A549 (cell line): ENCODE results near the gene GNLY. TPM values are rescaled to one million over a fixed set of nuclear protein-coding genes. Genes with fewer than 3 reads are reported as not detected.

Experiments used
- ATAC-seq, 2 experiments: fragments of 200-7000 bp in 1 of 2; fragments of >200 bp in 1 of 2; cut with Nextera tagmentation in 1 of 2; cut with Tn5 transposase in 1 of 2; 3 replicates each; pipeline versions ENCODE4 v1.8.0 to v1.9.1; 2018 to 2020; ENCODE audit warnings: mild to moderate bottlenecking in 1 of 2, moderate library complexity in 1 of 2
- CTCF ChIA-PET: fragments of 300-600 bp; sonication (Branson Sonifier 250); formaldehyde crosslinking; extraction: SDS; loops from one replicate; lab custom pipeline; 2021; ENCODE audit warnings: antibody characterized with exemption, inconsistent platforms; lab: Yijun Ruan, JAX
- POLR2A ChIA-PET: fragments of 350-600 bp; formaldehyde crosslinking; extraction: SDS; loops from one replicate; lab custom pipeline; 2021; ENCODE audit warnings: antibody characterized with exemption, inconsistent platforms; lab: Yijun Ruan, JAX
- DNase-seq, 2 experiments: peaks; one replicate each; pipeline versions ENCODE4 v3.0.0 to v3.0.0-alpha.2; 2011 to 2016; ENCODE audit warnings: low read depth in 1 of 2, low spot score in 1 of 2
- FAIRE-seq: peaks from 2 replicates; lab custom pipeline; 2011; peaks lifted over from hg19 to GRCh38; lab: Jason Lieb, UNC
- H3K27ac ChIP-seq, 2 experiments: fragments of >200 bp; sonication (Bioruptor Twin); formaldehyde crosslinking; 3 replicates each; pipeline ENCODE4 v1.5.1; 2016 to 2017
- H3K4me1 ChIP-seq: fragments of >200 bp; sonication (Bioruptor Twin); formaldehyde crosslinking; 3 replicates; pipeline ENCODE4 v1.6.1; 2016
- H3K4me2 ChIP-seq: fragments of >200 bp; sonication (Bioruptor Twin); formaldehyde crosslinking; 3 replicates; pipeline ENCODE4 v1.6.1; 2016
- H3K4me3 ChIP-seq: fragments of >200 bp; sonication (Bioruptor Twin); formaldehyde crosslinking; 3 replicates; pipeline ENCODE4 v1.5.1; 2016
- H3K9me3 ChIP-seq: fragments of >200 bp; sonication (Bioruptor Twin); formaldehyde crosslinking; 3 replicates; pipeline ENCODE4 v1.6.1; 2016
- CEBPB ChIP-seq, 2 experiments: fragments of >200 bp in 1 of 2; sonication (Bioruptor Twin) in 1 of 2; formaldehyde crosslinking in 1 of 2; IDR thresholded peaks; 2 replicates each; pipeline ENCODE4 v1.6.1; 2012 to 2016
- CHD4 ChIP-seq: fragments of 200-600 bp; sonication (generic); IDR thresholded peaks from 2 replicates; pipeline ENCODE4 v1.6.1; 2016; ENCODE audit warnings: antibody characterized with exemption, mild to moderate bottlenecking, borderline replicate concordance
- E2F6 ChIP-seq: IDR thresholded peaks from 2 replicates; pipeline ENCODE4 v1.6.1; 2012; ENCODE audit warnings: low read depth, borderline replicate concordance
- EHF ChIP-seq: fragments of 250-450 bp; sonication (Bioruptor Pico); IDR thresholded peaks from 2 replicates; pipeline ENCODE4 v1.5.0; 2020; ENCODE audit warnings: mild to moderate bottlenecking
- EHMT2 ChIP-seq: fragments of 200-600 bp; sonication (generic); IDR thresholded peaks from 2 replicates; pipeline ENCODE4 v1.6.1; 2016; ENCODE audit warnings: antibody characterized with exemption, low read depth, mild to moderate bottlenecking, moderate library complexity
- FOSB ChIP-seq: fragments of 250-450 bp; sonication (Bioruptor Pico); IDR thresholded peaks from 2 replicates; pipeline ENCODE4 v1.5.0; 2020; ENCODE audit warnings: mild to moderate bottlenecking, moderate library complexity
- FOSL2 ChIP-seq, 2 experiments: fragments of 450-650 bp in 1 of 2; fragments of >200 bp in 1 of 2; sonication (Bioruptor Twin) in 1 of 2; formaldehyde crosslinking; IDR thresholded peaks; 2 replicates each; pipeline versions ENCODE4 v1.5.0 to v1.6.1; 2016 to 2020; ENCODE audit warnings: mild to moderate bottlenecking in 1 of 2, moderate library complexity in 1 of 2
- FOXS1 ChIP-seq: fragments of 250-450 bp; sonication (Bioruptor Pico); IDR thresholded peaks from 2 replicates; pipeline ENCODE4 v1.5.0; 2020; ENCODE audit warnings: mild to moderate bottlenecking, moderate library complexity
- MAX ChIP-seq: IDR thresholded peaks from 2 replicates; pipeline ENCODE4 v1.6.1; 2012
- MAZ ChIP-seq: fragments of 150-350 bp; IDR thresholded peaks from 2 replicates; pipeline ENCODE4 v1.6.1; 2014; ENCODE audit warnings: antibody characterized with exemption, low read depth, low read length, borderline replicate concordance
- NFE2L2 ChIP-seq: fragments of 150-350 bp; conservative IDR thresholded peaks from 2 replicates; pipeline ENCODE4 v1.6.1; 2014; ENCODE audit warnings: low read length
- NPAS2 ChIP-seq: fragments of 250-450 bp; sonication (Bioruptor Pico); IDR thresholded peaks from 2 replicates; pipeline ENCODE4 v1.8.0; 2022; ENCODE audit warnings: mild to moderate bottlenecking, moderate library complexity, borderline replicate concordance
- RAD21 ChIP-seq, 2 experiments: fragments of >200 bp in 1 of 2; sonication (Bioruptor Twin) in 1 of 2; formaldehyde crosslinking in 1 of 2; IDR thresholded peaks in 1 of 2; conservative IDR thresholded peaks in 1 of 2; 2 replicates in 1 of 2; 3 replicates in 1 of 2; pipeline ENCODE4 v1.6.1; 2012 to 2018; ENCODE audit warnings: inconsistent platforms in 1 of 2
- RCOR1 ChIP-seq: fragments of 150-350 bp; IDR thresholded peaks from 2 replicates; pipeline ENCODE4 v1.6.1; 2014; ENCODE audit warnings: antibody characterized with exemption, low read length, low read depth
- RFX5 ChIP-seq: fragments of 450-650 bp; IDR thresholded peaks from 2 replicates; pipeline ENCODE4 v1.7.1; 2014; ENCODE audit warnings: antibody characterized with exemption, mild to moderate bottlenecking, moderate library complexity
- TFCP2L1 ChIP-seq: fragments of 250-450 bp; sonication (Bioruptor Pico); IDR thresholded peaks from 2 replicates; pipeline ENCODE4 v1.5.0; 2021; ENCODE audit warnings: mild to moderate bottlenecking
- TP53 ChIP-seq: fragments of 250-450 bp; sonication (Bioruptor Pico); IDR thresholded peaks from 2 replicates; pipeline ENCODE4 v1.5.0; 2021; ENCODE audit warnings: mild to moderate bottlenecking, moderate library complexity
- ZC3H11A ChIP-seq: fragments of 450-650 bp; IDR thresholded peaks from 2 replicates; pipeline ENCODE4 v1.6.1; 2014; ENCODE audit warnings: antibody characterized with exemption, mild to moderate bottlenecking
- ZFP36 ChIP-seq: fragments of 450-650 bp; IDR thresholded peaks from 2 replicates; pipeline ENCODE4 v1.6.1; 2014; ENCODE audit warnings: borderline replicate concordance; ENCODE audit not compliant: partially characterized antibody
- WGBS: methylation state at CpG from one replicate; pipeline ENCODE4 v1.1.6; 2017; ENCODE audit errors: missing lambda C conversion rate; 5-methylcytosine and 5-hydroxymethylcytosine counted together
- polyA minus RNA-seq: library from RNA; depleted of rRNA, polyadenylated mRNA; stranded (reverse); fragments of >200 nt; gene quantifications from 2 replicates; pipeline ENCODE4 v1.2.3, GENCODE V29; 2011; rRNA and poly(A)+ RNA removed
- polyA plus RNA-seq, 4 experiments: library from polyadenylated mRNA; depleted of rRNA in 3 of 4; stranded (reverse); fragments of >200 nt; fragmentation: RNase III in 1 of 4; extraction: RNeasy Plus Mini Kit Qiagen cat#74134 plus additional on column Dnase treatment in 1 of 4; gene quantifications; 2 replicates in 3 of 4; 3 replicates in 1 of 4; pipeline ENCODE4 v1.2.3, GENCODE V29; 2011 to 2017
- TF ChIP-seq, protein P1 (sequence below): IDR thresholded peaks from 2 replicates; pipeline ENCODE4 v1.6.1; 2012
- TF ChIP-seq, protein P2 (sequence below): fragments of 250-450 bp; sonication (Bioruptor Pico); IDR thresholded peaks from 2 replicates; pipeline ENCODE4 v1.5.0; 2021; ENCODE audit warnings: mild to moderate bottlenecking, moderate library complexity, borderline replicate concordance
- TF ChIP-seq, protein P3 (sequence below): fragments of 200-600 bp; sonication (generic); IDR thresholded peaks from 2 replicates; pipeline ENCODE4 v1.6.1; 2016; ENCODE audit warnings: antibody characterized with exemption, mild to moderate bottlenecking, moderate library complexity

Gene GNLY
- polyA plus RNA-seq (2011; rRNA removed) (not detected in 2 replicates), polyA plus RNA-seq (2017; fragmentation: RNase III; extraction: RNeasy Plus Mini Kit Qiagen cat#74134 plus additional on column Dnase treatment) (not detected in 3 replicates), polyA minus RNA-seq (not detected in 2 replicates)
- polyA plus RNA-seq (2012; cell fraction: cytosol; rRNA removed): not detected in 2 replicates
- polyA plus RNA-seq (2012; cell fraction: nucleus; rRNA removed): 0.12 and 0.15 TPM in 2 replicates

- Histone ChIP-seq H3K27ac (peak within 1 kb of the TSS in 1 of 2 experiments; percentile 47; a peak in 3 of 6 replicates), H3K4me2 (no peak within 1 kb of the TSS), H3K4me1 (peaks cover 7% of the 10 kb centered on the region; the same call in 1 of the 3 replicates), H3K9me3 (no peaks in the 10 kb centered on the region), H3K4me3 (no peak within 1 kb of the TSS)
- DNase-seq (no peak), FAIRE-seq (no peak), ATAC-seq (no peak; a peak in 1 of 6 replicates)
- ChIA-PET POLR2A (interaction anchor here (0.6 kb wide), 1 partner anchor 39 kb away, joined by 3 read pairs; no protein-coding TSS in a partner anchor), CTCF (interaction anchor here (0.7 to 10.8 kb wide), 12 partner anchors 9 to 120 kb away, joined by 3 to 135 read pairs (median 4); no protein-coding TSS in a partner anchor)
- 80% methylated on average over 15 of the region's 15 CpGs for WGBS
- TF ChIP-seq FOXS1 (no peak), RFX5 (no peak), NFE2L2 (no peak), NPAS2 (no peak), FOSL2 (IDR thresholded peaks at IDR 0.05) (no peak), FOSL2 (CRISPR knock-in tag; IDR thresholded peaks at IDR 0.05) (no peak), MAZ (no peak)
These were observed at the start of gene GNLY for GRCh38 chr2:85694052-85695025. Gene GNLY (plus strand): TSS chr2:85694358. CDS start chr2:85694419, 61 bp downstream.

GRCh38 chr2:85644909-85645308 is 49.2 kb upstream of the GNLY start:
- ChIA-PET CTCF (interaction anchor here (1.1 to 8.8 kb wide), 3 partner anchors 8 to 72 kb away, joined by 3 to 126 read pairs (median 111); no protein-coding TSS in a partner anchor), POLR2A (interaction anchor here (0.6 kb wide), 1 partner anchor 414 kb away, joined by 3 read pairs; no protein-coding TSS in a partner anchor)
- no peak overlapping the region for H3K4me2 ChIP-seq
- no peak for TF ChIP-seq FOSB (CRISPR knock-in tag)
- no peak for TF ChIP-seq EHMT2
- TF ChIP-seq ZC3H11A: no peak
- TF ChIP-seq E2F6: no peak
- TF ChIP-seq TP53 (CRISPR knock-in tag): no peak
- TF ChIP-seq NFE2L2: no peak
- no peak for TF ChIP-seq EHF (CRISPR knock-in tag)
- TF ChIP-seq MAX: no peak
- no peak for TF ChIP-seq RCOR1
- no peak for TF ChIP-seq RFX5
- DNase-seq (no peak), ATAC-seq (no peak), FAIRE-seq (no peak)
- H3K27ac ChIP-seq: no peak overlapping the region
- WGBS: 93% methylated on average over 8 of the region's 8 CpGs
- H3K4me3 ChIP-seq: no peak overlapping the region
- H3K9me3 ChIP-seq: no peaks in the 10 kb centered on the region
- H3K4me1 ChIP-seq: peaks cover 22% of the 10 kb centered on the region

- 85% methylated on average over 2 of the region's 2 CpGs for WGBS
- TF ChIP-seq, protein P1, sequence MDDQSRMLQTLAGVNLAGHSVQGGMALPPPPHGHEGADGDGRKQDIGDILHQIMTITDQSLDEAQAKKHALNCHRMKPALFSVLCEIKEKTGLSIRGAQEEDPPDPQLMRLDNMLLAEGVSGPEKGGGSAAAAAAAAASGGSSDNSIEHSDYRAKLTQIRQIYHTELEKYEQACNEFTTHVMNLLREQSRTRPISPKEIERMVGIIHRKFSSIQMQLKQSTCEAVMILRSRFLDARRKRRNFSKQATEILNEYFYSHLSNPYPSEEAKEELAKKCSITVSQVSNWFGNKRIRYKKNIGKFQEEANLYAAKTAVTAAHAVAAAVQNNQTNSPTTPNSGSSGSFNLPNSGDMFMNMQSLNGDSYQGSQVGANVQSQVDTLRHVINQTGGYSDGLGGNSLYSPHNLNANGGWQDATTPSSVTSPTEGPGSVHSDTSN: no peak
- no peak for TF ChIP-seq RAD21 (conservative IDR thresholded peaks at IDR 0.05 in 1 of 2, IDR thresholded peaks at IDR 0.05 in 1 of 2)
- TF ChIP-seq, protein P2, sequence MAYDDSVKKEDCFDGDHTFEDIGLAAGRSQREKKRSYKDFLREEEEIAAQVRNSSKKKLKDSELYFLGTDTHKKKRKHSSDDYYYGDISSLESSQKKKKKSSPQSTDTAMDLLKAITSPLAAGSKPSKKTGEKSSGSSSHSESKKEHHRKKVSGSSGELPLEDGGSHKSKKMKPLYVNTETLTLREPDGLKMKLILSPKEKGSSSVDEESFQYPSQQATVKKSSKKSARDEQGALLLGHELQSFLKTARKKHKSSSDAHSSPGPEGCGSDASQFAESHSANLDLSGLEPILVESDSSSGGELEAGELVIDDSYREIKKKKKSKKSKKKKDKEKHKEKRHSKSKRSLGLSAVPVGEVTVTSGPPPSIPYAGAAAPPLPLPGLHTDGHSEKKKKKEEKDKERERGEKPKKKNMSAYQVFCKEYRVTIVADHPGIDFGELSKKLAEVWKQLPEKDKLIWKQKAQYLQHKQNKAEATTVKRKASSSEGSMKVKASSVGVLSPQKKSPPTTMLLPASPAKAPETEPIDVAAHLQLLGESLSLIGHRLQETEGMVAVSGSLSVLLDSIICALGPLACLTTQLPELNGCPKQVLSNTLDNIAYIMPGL (CRISPR knock-in tag): no peak
- TF ChIP-seq CHD4: no peak
- no peak for TF ChIP-seq TFCP2L1
- no peak for TF ChIP-seq ZC3H11A
- TF ChIP-seq ZFP36: no peak
- TF ChIP-seq, protein P3, sequence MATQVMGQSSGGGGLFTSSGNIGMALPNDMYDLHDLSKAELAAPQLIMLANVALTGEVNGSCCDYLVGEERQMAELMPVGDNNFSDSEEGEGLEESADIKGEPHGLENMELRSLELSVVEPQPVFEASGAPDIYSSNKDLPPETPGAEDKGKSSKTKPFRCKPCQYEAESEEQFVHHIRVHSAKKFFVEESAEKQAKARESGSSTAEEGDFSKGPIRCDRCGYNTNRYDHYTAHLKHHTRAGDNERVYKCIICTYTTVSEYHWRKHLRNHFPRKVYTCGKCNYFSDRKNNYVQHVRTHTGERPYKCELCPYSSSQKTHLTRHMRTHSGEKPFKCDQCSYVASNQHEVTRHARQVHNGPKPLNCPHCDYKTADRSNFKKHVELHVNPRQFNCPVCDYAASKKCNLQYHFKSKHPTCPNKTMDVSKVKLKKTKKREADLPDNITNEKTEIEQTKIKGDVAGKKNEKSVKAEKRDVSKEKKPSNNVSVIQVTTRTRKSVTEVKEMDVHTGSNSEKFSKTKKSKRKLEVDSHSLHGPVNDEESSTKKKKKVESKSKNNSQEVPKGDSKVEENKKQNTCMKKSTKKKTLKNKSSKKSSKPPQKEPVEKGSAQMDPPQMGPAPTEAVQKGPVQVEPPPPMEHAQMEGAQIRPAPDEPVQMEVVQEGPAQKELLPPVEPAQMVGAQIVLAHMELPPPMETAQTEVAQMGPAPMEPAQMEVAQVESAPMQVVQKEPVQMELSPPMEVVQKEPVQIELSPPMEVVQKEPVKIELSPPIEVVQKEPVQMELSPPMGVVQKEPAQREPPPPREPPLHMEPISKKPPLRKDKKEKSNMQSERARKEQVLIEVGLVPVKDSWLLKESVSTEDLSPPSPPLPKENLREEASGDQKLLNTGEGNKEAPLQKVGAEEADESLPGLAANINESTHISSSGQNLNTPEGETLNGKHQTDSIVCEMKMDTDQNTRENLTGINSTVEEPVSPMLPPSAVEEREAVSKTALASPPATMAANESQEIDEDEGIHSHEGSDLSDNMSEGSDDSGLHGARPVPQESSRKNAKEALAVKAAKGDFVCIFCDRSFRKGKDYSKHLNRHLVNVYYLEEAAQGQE: no peak
- TF ChIP-seq CEBPB (IDR thresholded peaks at IDR 0.05): no peak
- no peak for TF ChIP-seq RFX5
These were observed 48.0 kb upstream of the GNLY start for GRCh38 chr2:85646166-85646565.

More at GRCh38 chr2:85646166-85646565, 48.0 kb upstream of the GNLY start:
- POLR2A ChIA-PET: no interaction called here
- CTCF ChIA-PET: interaction anchor here (0.8 to 8.8 kb wide), 6 partner anchors 9 to 181 kb away, joined by 3 to 126 read pairs (median 4); no protein-coding TSS in a partner anchor
- peaks cover 34% of the 10 kb centered on the region for H3K4me1 ChIP-seq
- no peak overlapping the region for H3K27ac ChIP-seq
- no peak for ATAC-seq
- H3K4me2 ChIP-seq: no peak overlapping the region
- no peaks in the 10 kb centered on the region for H3K9me3 ChIP-seq
- H3K4me3 ChIP-seq: no peak overlapping the region
- FAIRE-seq: no peak
- no peak for DNase-seq
